SK-N-SH treated with all-trans-retinoic acid at 6 μM for 48 hours (cell line): ENCODE measurements around the gene SYTL3.

ENCODE experiments used
- ATAC-seq: fragments of 200-7000 bp; cut with Tn5 transposase; 3 replicates; pipeline ENCODE4 v1.9.1; 2020; ENCODE audit warnings: mild to moderate bottlenecking, moderate library complexity
- ARNTL ChIP-seq: fragments of 450-650 bp; formaldehyde crosslinking; IDR thresholded peaks from 2 replicates; pipeline ENCODE4 v1.5.0; 2020; ENCODE audit warnings: low read depth, mild to moderate bottlenecking, moderate library complexity, borderline replicate concordance
- BACH2 ChIP-seq: fragments of 250-450 bp; sonication (Bioruptor Pico); IDR thresholded peaks from 2 replicates; pipeline ENCODE4 v1.9.0; 2021; ENCODE audit warnings: mild to moderate bottlenecking, borderline replicate concordance
- CSDC2 ChIP-seq: fragments of 250-450 bp; sonication (Bioruptor Pico); IDR thresholded peaks from 2 replicates; pipeline ENCODE4 v1.5.0; 2020; ENCODE audit warnings: mild to moderate bottlenecking, moderate library complexity
- ESRRG ChIP-seq: fragments of 250-450 bp; sonication (Bioruptor Pico); IDR thresholded peaks from 2 replicates; pipeline ENCODE4 v1.6.1; 2021; ENCODE audit warnings: mild to moderate bottlenecking
- GLIS3 ChIP-seq: fragments of 250-450 bp; sonication (Bioruptor Pico); IDR thresholded peaks from 2 replicates; pipeline ENCODE4 v1.5.0; 2020; ENCODE audit warnings: mild to moderate bottlenecking, moderate library complexity
- ISL1 ChIP-seq: fragments of 250-450 bp; sonication (Bioruptor Pico); IDR thresholded peaks from 2 replicates; pipeline ENCODE4 v2.1.2; 2022; ENCODE audit warnings: mild to moderate bottlenecking, moderate library complexity
- OSR1 ChIP-seq: fragments of 250-450 bp; sonication (Bioruptor Pico); IDR thresholded peaks from 2 replicates; pipeline ENCODE4 v1.8.0; 2022; ENCODE audit warnings: moderate library complexity, mild to moderate bottlenecking, inconsistent platforms
- PPARA ChIP-seq: fragments of 250-450 bp; sonication (Bioruptor Pico); IDR thresholded peaks from 2 replicates; pipeline ENCODE4 v1.5.0; 2020; ENCODE audit warnings: mild to moderate bottlenecking, borderline replicate concordance
- SNAI2 ChIP-seq: fragments of 250-450 bp; sonication (Bioruptor Pico); IDR thresholded peaks from 2 replicates; pipeline ENCODE4 v1.5.0; 2020; ENCODE audit warnings: mild to moderate bottlenecking, moderate library complexity
- TCF4 ChIP-seq: fragments of 250-450 bp; sonication (Bioruptor Pico); IDR thresholded peaks from 2 replicates; pipeline ENCODE4 v1.8.0; 2021; ENCODE audit warnings: mild to moderate bottlenecking, moderate library complexity, borderline replicate concordance
- ZC3H10 ChIP-seq: fragments of 250-450 bp; sonication (Bioruptor Pico); IDR thresholded peaks from 2 replicates; pipeline ENCODE4 v1.5.1; 2021; ENCODE audit warnings: mild to moderate bottlenecking, moderate library complexity
- ZFP3 ChIP-seq: fragments of 250-450 bp; sonication (Bioruptor Pico); IDR thresholded peaks from 2 replicates; pipeline ENCODE4 v1.5.0; 2020; ENCODE audit warnings: mild to moderate bottlenecking, moderate library complexity
- ZFP30 ChIP-seq: fragments of 450-650 bp; formaldehyde crosslinking; IDR thresholded peaks from 2 replicates; pipeline ENCODE4 v1.5.0; 2022; ENCODE audit warnings: mild to moderate bottlenecking, moderate library complexity
- ZNF565 ChIP-seq: fragments of 450-650 bp; formaldehyde crosslinking; conservative IDR thresholded peaks from 2 replicates; pipeline ENCODE4 v1.5.0; 2020; ENCODE audit warnings: low read depth, mild to moderate bottlenecking, moderate library complexity
- ZNF70 ChIP-seq: fragments of 450-650 bp; formaldehyde crosslinking; IDR thresholded peaks from 2 replicates; pipeline ENCODE4 v1.5.0; 2020; ENCODE audit warnings: mild to moderate bottlenecking, moderate library complexity
- TF ChIP-seq, protein P1 (sequence below): fragments of 250-450 bp; sonication (Bioruptor Pico); IDR thresholded peaks from 2 replicates; pipeline ENCODE4 v1.5.1; 2020; ENCODE audit warnings: low read depth, mild to moderate bottlenecking, moderate library complexity
- TF ChIP-seq, protein P2 (sequence below): fragments of 250-450 bp; sonication (Bioruptor Pico); IDR thresholded peaks from 2 replicates; pipeline ENCODE4 v1.8.0; 2020; ENCODE audit warnings: mild to moderate bottlenecking, moderate library complexity, borderline replicate concordance
- TF ChIP-seq, protein P3 (sequence below): fragments of 250-450 bp; sonication (Bioruptor Pico); IDR thresholded peaks from 2 replicates; pipeline ENCODE4 v1.5.0; 2020; ENCODE audit warnings: mild to moderate bottlenecking, moderate library complexity
- TF ChIP-seq, protein P4 (sequence below): fragments of 250-450 bp; sonication (Bioruptor Pico); IDR thresholded peaks from 2 replicates; pipeline ENCODE4 v1.8.0; 2021; ENCODE audit warnings: low read depth, mild to moderate bottlenecking, moderate library complexity, borderline replicate concordance
- TF ChIP-seq, protein P5 (sequence below): fragments of 250-450 bp; sonication (Bioruptor Pico); IDR thresholded peaks from 2 replicates; pipeline ENCODE4 v1.5.1; 2021; ENCODE audit warnings: mild to moderate bottlenecking, moderate library complexity

SYTL3 gene

DNA sequence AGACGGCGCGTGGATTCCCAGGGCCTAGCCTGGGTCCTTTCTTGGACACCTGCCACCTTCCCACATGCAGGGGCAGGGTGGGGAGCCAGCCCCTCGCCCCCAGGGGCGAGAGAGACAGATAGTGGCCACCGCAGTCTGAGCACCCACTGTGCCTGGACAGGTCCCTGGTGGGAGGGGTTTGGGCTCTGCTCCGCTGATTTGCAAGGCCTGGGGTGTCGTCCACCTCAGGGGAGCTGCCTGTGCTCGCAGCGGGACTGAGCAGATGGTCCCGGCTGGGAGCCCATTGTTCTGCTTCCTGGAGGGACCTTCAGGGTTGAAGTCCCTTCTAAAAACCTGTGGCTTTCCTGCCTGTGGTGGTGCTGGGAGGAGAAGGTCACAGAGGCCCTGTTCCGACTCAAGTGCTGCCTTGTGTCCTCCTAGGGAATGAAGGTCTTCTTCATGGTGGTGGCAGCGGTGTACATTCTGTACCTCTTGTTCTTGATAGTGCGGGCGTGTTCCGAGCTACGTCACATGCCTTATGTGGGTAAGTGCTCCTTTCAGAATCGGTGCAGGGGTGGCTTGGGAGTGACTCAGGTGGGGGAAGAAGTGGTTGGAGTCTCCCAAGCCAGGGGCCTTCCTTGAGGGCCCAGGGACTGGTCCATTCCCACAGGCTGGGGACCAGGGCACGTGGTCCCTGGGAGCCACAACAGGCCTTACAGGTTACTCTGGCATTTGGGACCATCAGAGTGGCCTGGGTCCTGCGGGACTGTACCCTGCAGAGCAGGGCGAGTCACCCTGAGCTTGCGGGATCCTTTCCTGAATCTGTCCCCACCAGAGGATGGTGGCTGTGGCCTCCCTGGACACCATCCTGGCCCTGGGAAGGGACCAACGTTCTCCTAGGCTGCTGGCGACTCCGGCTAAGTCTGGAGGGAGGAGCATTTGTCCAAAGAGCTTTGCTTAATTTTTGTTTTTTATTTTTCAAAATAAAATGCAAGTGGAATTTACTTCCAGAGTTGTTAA lies 24.9 kb upstream of the SYTL3 start:
- TF ChIP-seq TCF4 (CRISPR knock-in tag) (no peak), OSR1 (CRISPR knock-in tag) (no peak), SNAI2 (no peak), GLIS3 (CRISPR knock-in tag) (no peak), CSDC2 (CRISPR knock-in tag) (no peak), BACH2 (no peak), ESRRG (CRISPR knock-in tag) (no peak)
- TF ChIP-seq, protein P1, sequence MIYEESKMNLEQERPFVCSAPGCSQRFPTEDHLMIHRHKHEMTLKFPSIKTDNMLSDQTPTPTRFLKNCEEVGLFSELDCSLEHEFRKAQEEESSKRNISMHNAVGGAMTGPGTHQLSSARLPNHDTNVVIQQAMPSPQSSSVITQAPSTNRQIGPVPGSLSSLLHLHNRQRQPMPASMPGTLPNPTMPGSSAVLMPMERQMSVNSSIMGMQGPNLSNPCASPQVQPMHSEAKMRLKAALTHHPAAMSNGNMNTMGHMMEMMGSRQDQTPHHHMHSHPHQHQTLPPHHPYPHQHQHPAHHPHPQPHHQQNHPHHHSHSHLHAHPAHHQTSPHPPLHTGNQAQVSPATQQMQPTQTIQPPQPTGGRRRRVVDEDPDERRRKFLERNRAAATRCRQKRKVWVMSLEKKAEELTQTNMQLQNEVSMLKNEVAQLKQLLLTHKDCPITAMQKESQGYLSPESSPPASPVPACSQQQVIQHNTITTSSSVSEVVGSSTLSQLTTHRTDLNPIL (CRISPR knock-in tag) = no peak
- TF ChIP-seq, protein P2, sequence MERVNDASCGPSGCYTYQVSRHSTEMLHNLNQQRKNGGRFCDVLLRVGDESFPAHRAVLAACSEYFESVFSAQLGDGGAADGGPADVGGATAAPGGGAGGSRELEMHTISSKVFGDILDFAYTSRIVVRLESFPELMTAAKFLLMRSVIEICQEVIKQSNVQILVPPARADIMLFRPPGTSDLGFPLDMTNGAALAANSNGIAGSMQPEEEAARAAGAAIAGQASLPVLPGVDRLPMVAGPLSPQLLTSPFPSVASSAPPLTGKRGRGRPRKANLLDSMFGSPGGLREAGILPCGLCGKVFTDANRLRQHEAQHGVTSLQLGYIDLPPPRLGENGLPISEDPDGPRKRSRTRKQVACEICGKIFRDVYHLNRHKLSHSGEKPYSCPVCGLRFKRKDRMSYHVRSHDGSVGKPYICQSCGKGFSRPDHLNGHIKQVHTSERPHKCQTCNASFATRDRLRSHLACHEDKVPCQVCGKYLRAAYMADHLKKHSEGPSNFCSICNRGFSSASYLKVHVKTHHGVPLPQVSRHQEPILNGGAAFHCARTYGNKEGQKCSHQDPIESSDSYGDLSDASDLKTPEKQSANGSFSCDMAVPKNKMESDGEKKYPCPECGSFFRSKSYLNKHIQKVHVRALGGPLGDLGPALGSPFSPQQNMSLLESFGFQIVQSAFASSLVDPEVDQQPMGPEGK (CRISPR knock-in tag) = no peak
- TF ChIP-seq, protein P3, sequence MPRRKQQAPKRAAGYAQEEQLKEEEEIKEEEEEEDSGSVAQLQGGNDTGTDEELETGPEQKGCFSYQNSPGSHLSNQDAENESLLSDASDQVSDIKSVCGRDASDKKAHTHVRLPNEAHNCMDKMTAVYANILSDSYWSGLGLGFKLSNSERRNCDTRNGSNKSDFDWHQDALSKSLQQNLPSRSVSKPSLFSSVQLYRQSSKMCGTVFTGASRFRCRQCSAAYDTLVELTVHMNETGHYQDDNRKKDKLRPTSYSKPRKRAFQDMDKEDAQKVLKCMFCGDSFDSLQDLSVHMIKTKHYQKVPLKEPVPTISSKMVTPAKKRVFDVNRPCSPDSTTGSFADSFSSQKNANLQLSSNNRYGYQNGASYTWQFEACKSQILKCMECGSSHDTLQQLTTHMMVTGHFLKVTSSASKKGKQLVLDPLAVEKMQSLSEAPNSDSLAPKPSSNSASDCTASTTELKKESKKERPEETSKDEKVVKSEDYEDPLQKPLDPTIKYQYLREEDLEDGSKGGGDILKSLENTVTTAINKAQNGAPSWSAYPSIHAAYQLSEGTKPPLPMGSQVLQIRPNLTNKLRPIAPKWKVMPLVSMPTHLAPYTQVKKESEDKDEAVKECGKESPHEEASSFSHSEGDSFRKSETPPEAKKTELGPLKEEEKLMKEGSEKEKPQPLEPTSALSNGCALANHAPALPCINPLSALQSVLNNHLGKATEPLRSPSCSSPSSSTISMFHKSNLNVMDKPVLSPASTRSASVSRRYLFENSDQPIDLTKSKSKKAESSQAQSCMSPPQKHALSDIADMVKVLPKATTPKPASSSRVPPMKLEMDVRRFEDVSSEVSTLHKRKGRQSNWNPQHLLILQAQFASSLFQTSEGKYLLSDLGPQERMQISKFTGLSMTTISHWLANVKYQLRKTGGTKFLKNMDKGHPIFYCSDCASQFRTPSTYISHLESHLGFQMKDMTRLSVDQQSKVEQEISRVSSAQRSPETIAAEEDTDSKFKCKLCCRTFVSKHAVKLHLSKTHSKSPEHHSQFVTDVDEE (CRISPR knock-in tag) = no peak
- TF ChIP-seq, protein P4, sequence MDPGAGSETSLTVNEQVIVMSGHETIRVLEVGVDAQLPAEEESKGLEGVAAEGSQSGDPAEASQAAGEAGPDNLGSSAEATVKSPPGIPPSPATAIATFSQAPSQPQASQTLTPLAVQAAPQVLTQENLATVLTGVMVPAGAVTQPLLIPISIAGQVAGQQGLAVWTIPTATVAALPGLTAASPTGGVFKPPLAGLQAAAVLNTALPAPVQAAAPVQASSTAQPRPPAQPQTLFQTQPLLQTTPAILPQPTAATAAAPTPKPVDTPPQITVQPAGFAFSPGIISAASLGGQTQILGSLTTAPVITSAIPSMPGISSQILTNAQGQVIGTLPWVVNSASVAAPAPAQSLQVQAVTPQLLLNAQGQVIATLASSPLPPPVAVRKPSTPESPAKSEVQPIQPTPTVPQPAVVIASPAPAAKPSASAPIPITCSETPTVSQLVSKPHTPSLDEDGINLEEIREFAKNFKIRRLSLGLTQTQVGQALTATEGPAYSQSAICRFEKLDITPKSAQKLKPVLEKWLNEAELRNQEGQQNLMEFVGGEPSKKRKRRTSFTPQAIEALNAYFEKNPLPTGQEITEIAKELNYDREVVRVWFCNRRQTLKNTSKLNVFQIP (CRISPR knock-in tag) = no peak
- TF ChIP-seq, all 23 proteins: peak for 0
- ATAC-seq = no peak

DNA sequence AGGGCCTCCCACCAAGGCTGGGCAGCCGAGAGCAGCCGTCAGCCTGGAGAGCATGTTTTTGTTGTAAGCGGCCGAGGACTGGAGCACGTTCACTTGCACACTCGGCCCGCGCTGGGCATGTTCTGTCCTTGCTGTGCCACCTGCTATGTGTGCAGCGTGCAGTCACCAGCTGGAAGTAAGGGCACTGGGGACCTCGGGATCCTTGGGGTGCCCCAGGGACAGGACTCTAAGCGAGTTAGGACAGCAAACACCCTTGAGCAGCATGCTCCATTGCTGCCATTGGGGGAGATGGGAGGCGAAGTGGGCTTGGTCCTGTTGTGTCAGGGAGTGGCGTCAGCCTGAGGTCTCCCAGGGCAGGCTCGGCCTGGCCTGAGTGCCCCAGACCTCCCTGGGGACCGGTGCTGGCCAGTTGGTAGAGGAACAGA lies 24.0 kb upstream of the SYTL3 start:
- no peak for ATAC-seq
- TF ChIP-seq GLIS3 (CRISPR knock-in tag) (no peak), ARNTL (CRISPR knock-in tag) (no peak), OSR1 (CRISPR knock-in tag) (no peak), ZNF565 (CRISPR knock-in tag) (no peak), ZFP3 (no peak), ZC3H10 (CRISPR knock-in tag) (no peak), ISL1 (no peak), ESRRG (CRISPR knock-in tag) (no peak), BACH2 (no peak), ZNF70 (CRISPR knock-in tag) (no peak), ZFP30 (no peak), CSDC2 (CRISPR knock-in tag) (no peak), PPARA (CRISPR knock-in tag) (no peak)
- TF ChIP-seq, protein P1 (CRISPR knock-in tag) = no peak
- TF ChIP-seq, protein P3 (CRISPR knock-in tag) = no peak
- TF ChIP-seq, protein P4 (CRISPR knock-in tag) = no peak
- TF ChIP-seq, protein P5, sequence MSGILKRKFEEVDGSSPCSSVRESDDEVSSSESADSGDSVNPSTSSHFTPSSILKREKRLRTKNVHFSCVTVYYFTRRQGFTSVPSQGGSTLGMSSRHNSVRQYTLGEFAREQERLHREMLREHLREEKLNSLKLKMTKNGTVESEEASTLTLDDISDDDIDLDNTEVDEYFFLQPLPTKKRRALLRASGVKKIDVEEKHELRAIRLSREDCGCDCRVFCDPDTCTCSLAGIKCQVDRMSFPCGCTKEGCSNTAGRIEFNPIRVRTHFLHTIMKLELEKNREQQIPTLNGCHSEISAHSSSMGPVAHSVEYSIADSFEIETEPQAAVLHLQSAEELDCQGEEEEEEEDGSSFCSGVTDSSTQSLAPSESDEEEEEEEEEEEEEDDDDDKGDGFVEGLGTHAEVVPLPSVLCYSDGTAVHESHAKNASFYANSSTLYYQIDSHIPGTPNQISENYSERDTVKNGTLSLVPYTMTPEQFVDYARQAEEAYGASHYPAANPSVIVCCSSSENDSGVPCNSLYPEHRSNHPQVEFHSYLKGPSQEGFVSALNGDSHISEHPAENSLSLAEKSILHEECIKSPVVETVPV (CRISPR knock-in tag) = no peak
